Peyer's patch (tissue), 4 donors: ENCODE data around the gene CELF2. TPM values are rescaled to one million over a fixed set of nuclear protein-coding genes. Genes with fewer than 3 reads are reported as not detected.

Source experiments
- DNase-seq, 3 donors: peaks; one replicate each; pipeline ENCODE4 v3.0.0-alpha.2; 2017 to 2019
- H3K27ac ChIP-seq, 4 donors: fragments of 200-600 bp; sonication (generic); one replicate each; pipeline ENCODE4 v1.5.1; 2016 to 2019
- H3K27me3 ChIP-seq, 2 donors: fragments of 200-600 bp; sonication (generic); one replicate each; pipeline ENCODE4 v1.5.1; 2019
- H3K36me3 ChIP-seq, 3 donors: fragments of 200-600 bp; sonication (generic); one replicate each; pipeline ENCODE4 v1.5.1; 2016 to 2019
- H3K4me1 ChIP-seq, 4 donors: fragments of 200-600 bp; sonication (generic); one replicate each; pipeline ENCODE4 v1.5.1; 2016 to 2019
- H3K4me3 ChIP-seq, 4 donors: fragments of 200-600 bp; sonication (generic); 1 replicate in 3 of 4; 2 replicates in 1 of 4; pipeline ENCODE4 v1.5.1; 2016 to 2019; ENCODE audit warnings: mild to moderate bottlenecking in 1 of 4
- H3K9me3 ChIP-seq, 4 donors: fragments of 200-600 bp; sonication (generic); one replicate each; pipeline ENCODE4 v1.5.1; 2016 to 2019; ENCODE audit warnings: mild to moderate bottlenecking in 1 of 4
- POLR2A ChIP-seq, 2 donors: fragments of 450-650 bp; IDR thresholded peaks; one replicate each; pipeline ENCODE4 v1.5.1; 2017; ENCODE audit warnings: antibody characterized with exemption in 2 of 2, mild to moderate bottlenecking in 2 of 2, moderate library complexity in 2 of 2
- total RNA-seq, 4 donors: library from RNA; depleted of rRNA; stranded (reverse); fragments of >200 nt; gene quantifications; one replicate each; pipeline ENCODE4 v1.1.0, GENCODE V29; 2016
- TF ChIP-seq, protein P1 (sequence below), 6 experiments: fragments of 450-650 bp in 4 of 6; fragments of 200-600 bp in 2 of 6; sonication (generic) in 1 of 6; IDR thresholded peaks; one replicate each; pipeline ENCODE4 v1.5.1; 2017 to 2019; ENCODE audit warnings: antibody characterized with exemption in 6 of 6, mild to moderate bottlenecking in 3 of 6, moderate library complexity in 1 of 6

CELF2 gene
- total RNA-seq, 4 donors from 2014 or later: 20.5 to 110 (median 40.7) TPM

DNA sequence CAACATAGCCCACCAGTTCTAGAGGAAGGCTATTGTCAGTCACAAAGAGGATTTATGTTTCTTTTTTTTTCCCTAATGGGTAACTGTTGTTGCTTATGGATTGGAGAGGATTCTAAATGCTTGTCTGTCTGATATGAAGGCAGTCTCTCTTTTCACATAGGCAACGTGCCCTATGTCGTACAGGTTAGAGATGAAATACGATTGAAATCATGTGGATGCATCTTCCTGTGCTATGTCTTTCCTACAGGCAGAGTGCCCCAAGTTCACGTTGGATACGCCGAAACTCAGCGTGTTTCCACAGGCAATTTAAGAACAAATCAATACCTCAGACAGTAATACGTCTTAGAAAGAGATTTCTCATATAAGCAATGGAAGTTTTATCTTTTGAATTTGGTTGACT lies 93.8 kb downstream of the CELF2 start:
- no peak overlapping the region for H3K4me3 ChIP-seq
- no peaks in the 10 kb centered on the region for H3K36me3 ChIP-seq
- no peak overlapping the region for H3K27ac ChIP-seq
- H3K4me1 ChIP-seq: no peaks in the 10 kb centered on the region
- no peaks in the 10 kb centered on the region for H3K27me3 ChIP-seq
- no peak for DNase-seq
- no peaks in the 10 kb centered on the region for H3K9me3 ChIP-seq
- TF ChIP-seq, protein P1, sequence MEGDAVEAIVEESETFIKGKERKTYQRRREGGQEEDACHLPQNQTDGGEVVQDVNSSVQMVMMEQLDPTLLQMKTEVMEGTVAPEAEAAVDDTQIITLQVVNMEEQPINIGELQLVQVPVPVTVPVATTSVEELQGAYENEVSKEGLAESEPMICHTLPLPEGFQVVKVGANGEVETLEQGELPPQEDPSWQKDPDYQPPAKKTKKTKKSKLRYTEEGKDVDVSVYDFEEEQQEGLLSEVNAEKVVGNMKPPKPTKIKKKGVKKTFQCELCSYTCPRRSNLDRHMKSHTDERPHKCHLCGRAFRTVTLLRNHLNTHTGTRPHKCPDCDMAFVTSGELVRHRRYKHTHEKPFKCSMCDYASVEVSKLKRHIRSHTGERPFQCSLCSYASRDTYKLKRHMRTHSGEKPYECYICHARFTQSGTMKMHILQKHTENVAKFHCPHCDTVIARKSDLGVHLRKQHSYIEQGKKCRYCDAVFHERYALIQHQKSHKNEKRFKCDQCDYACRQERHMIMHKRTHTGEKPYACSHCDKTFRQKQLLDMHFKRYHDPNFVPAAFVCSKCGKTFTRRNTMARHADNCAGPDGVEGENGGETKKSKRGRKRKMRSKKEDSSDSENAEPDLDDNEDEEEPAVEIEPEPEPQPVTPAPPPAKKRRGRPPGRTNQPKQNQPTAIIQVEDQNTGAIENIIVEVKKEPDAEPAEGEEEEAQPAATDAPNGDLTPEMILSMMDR (IDR thresholded peaks at IDR 0.05): no peak
- TF ChIP-seq POLR2A (IDR thresholded peaks at IDR 0.05): no peak

DNA sequence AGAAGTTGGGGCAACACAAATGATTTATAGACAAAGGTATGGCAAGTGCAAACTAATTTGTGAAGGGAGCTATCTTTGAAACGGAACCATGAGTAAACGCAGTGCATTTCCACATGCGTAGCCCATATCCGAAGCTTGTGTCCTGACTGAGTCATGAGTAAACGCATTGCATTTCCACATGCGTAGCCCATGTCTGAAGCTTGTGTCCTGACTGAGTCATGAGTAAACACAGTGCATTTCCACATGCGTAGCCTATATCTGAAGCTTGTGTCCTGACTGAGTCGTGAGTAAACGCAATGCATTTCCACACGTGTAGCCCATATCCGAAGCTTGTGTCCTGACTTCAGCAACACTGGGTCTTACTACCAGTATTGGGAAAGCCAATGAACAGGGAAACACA lies 95.0 kb downstream of the CELF2 start:
- no peak overlapping the region for H3K4me3 ChIP-seq
- H3K27ac ChIP-seq: no peak overlapping the region
- H3K4me1 ChIP-seq: no peaks in the 10 kb centered on the region
- no peaks in the 10 kb centered on the region for H3K36me3 ChIP-seq
- no peak for DNase-seq
- no peaks in the 10 kb centered on the region for H3K27me3 ChIP-seq
- TF ChIP-seq, protein P1 (IDR thresholded peaks at IDR 0.05): no peak
- no peak for TF ChIP-seq POLR2A (IDR thresholded peaks at IDR 0.05)
- H3K9me3 ChIP-seq: no peaks in the 10 kb centered on the region

DNA sequence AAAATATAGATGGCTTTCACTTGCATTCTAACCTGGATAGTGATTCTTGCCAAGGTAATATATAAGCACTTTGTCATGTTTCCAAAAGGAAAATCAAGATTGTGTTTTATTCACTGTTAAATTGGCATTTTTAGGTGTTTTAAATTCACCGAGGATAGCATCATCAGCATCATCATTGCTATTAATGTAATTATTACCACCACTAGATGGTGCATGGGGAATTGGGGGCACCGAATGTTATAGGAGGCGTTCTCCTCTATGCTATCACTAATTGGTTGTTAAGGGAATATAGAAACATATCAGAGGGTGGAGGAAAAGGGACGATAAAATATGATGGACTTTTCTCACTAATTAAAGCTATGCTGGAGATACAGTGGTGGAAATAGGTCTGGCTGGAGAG lies 95.5 kb downstream of the CELF2 start:
- Histone ChIP-seq H3K9me3 (no peaks in the 10 kb centered on the region), H3K4me3 (no peak overlapping the region), H3K27ac (no peak overlapping the region), H3K4me1 (no peaks in the 10 kb centered on the region), H3K36me3 (no peaks in the 10 kb centered on the region), H3K27me3 (no peaks in the 10 kb centered on the region)
- DNase-seq: no peak
- TF ChIP-seq, protein P1 (IDR thresholded peaks at IDR 0.05): peak; percentile 25 to 59 (median 52)
- no peak for TF ChIP-seq POLR2A (IDR thresholded peaks at IDR 0.05)

DNA sequence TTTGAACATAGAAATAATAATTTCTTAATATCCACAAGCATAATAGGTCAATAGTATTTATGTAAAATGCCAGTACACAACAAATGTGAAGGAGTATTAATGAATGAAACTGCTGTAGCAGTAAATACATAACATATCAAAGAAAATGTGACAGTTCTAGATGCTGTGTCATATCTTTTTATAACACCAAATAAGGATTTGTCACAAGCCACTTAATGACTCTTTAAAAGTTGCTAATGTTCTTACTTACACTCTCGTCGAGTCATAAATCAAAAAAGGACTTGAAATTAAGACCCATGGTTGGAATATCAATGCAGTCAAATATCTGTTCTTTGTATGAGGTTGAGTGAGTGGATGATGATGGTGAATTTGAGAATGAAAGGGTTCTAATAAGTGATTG lies 96.6 kb downstream of the CELF2 start:
- Histone ChIP-seq H3K4me1 (no peaks in the 10 kb centered on the region), H3K27ac (no peak overlapping the region), H3K9me3 (no peaks in the 10 kb centered on the region), H3K27me3 (no peaks in the 10 kb centered on the region), H3K4me3 (no peak overlapping the region), H3K36me3 (no peaks in the 10 kb centered on the region)
- no peak for TF ChIP-seq POLR2A (IDR thresholded peaks at IDR 0.05)
- TF ChIP-seq, protein P1 (IDR thresholded peaks at IDR 0.05): no peak
- no peak for DNase-seq

DNA sequence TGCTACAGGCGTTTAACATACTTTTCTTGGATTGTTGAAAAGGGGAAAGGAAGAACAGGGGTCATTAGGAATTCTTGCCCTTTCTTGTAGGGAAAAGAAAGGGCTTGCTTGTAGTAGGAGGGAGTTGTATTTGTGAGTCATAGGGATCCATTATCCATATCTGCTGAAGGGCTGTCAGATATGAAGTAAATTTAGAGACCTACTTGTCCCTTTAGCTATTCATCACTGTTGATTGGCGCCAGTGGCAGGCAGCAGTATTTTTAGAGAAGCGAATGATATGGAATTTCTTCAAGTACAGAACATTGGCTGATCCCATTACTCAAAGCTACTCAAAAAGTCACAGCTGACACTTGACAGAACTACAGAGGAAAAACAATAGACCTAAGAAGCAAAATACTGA lies 97.7 kb downstream of the CELF2 start:
- H3K27me3 ChIP-seq: no peaks in the 10 kb centered on the region
- DNase-seq: no peak
- H3K36me3 ChIP-seq: no peaks in the 10 kb centered on the region
- H3K4me1 ChIP-seq: no peaks in the 10 kb centered on the region
- H3K27ac ChIP-seq: no peak overlapping the region
- TF ChIP-seq POLR2A (IDR thresholded peaks at IDR 0.05): no peak
- TF ChIP-seq, protein P1 (IDR thresholded peaks at IDR 0.05): no peak
- H3K4me3 ChIP-seq: no peak overlapping the region
- no peaks in the 10 kb centered on the region for H3K9me3 ChIP-seq

DNA sequence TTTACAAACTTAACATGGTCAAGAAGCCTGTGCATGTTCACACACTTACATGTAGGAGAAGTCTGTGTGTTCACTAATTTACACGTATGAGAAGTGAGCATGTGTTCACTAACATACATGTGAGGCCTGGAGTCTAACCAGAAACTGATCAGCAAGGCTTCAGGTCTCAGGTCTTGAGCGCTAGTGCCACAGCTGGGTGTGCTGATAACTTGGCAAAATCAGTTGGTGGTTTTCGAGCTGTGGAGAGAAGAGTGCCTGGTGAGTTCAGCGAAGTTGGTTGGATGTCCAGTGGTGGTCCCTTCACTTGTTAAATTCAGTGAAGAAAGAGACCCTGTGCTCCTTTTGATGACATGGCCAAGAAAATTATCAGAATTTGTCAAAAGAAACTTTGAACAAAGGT lies 98.7 kb downstream of the CELF2 start:
- Histone ChIP-seq H3K27ac (no peak overlapping the region), H3K4me1 (no peaks in the 10 kb centered on the region), H3K27me3 (no peaks in the 10 kb centered on the region), H3K9me3 (no peaks in the 10 kb centered on the region), H3K36me3 (no peaks in the 10 kb centered on the region), H3K4me3 (no peak overlapping the region)
- no peak for DNase-seq
- TF ChIP-seq, protein P1 (IDR thresholded peaks at IDR 0.05): no peak
- no peak for TF ChIP-seq POLR2A (IDR thresholded peaks at IDR 0.05)
